Measurements from ENCODE around the gene PCDH19. TPM values are rescaled to one million over a fixed set of nuclear protein-coding genes. Genes with fewer than 3 reads are reported as not detected.

PCDH19 gene
- total and polyA plus RNA-seq, 2 donors (not counting 1 experiment from before 2014, with no cell fraction given) = under 0.01 to 0.05 TPM

DNA sequence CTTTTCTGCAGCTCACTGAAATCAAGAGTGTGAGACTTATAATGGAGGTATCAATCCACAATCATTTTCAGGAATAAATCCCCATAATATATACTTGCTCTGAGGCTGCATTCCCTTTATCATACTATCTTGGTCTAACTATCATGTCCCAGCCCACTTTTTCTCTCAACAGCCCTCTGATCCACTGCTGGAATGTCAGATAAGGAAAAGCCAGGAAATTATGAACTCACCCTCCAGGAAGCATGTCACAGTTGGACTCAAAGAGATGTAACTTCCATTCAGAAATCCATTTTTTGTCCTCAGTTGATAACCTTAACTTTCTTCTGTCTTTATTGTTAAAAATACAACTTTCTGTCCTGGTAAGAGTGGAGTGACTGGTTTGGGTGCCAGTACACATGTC lies 144.9 kb downstream of the PCDH19 start:
- Histone ChIP-seq H3K4me3 (replicated peaks in 1 of 4; ENCODE audit: control extremely low read depth in 1 of 4, insufficient read depth in 1 of 4, low read depth in 3 of 4, low read length in 4 of 4) (no peak overlapping the region), H3K4me2 (ENCODE audit: extremely low read depth, insufficient read depth, low read length) (no peak overlapping the region), H3K36me3 (ENCODE audit: control insufficient read depth, insufficient read depth, low read length) (no peaks in the 10 kb centered on the region), H3K4me1 (ENCODE audit: control insufficient read depth, extremely low read depth, insufficient read depth, low read length) (no peaks in the 10 kb centered on the region), H3K79me2 (ENCODE audit: control insufficient read depth, insufficient read depth, low read length) (no peaks in the 10 kb centered on the region), H3K9ac (ENCODE audit: insufficient read depth, low read length) (no peak overlapping the region), H3K27ac (ENCODE audit: insufficient read depth, low read length) (no peak overlapping the region), H3K9me3 (ENCODE audit: control insufficient read depth, insufficient read depth, low read depth, low read length) (no peaks in the 10 kb centered on the region), H2AFZ (ENCODE audit: low read length) (no peak overlapping the region), H4K20me1 (ENCODE audit: control insufficient read depth, extremely low read depth, insufficient read depth, low read length) (no peaks in the 10 kb centered on the region), H3K27me3 (ENCODE audit: control insufficient read depth, insufficient read depth, low read length) (no peaks in the 10 kb centered on the region)
- TF ChIP-seq EZH2 (IDR thresholded peaks at IDR 0.05; ENCODE audit: low read length, missing control alignments) = no peak
- TF ChIP-seq, protein P1, sequence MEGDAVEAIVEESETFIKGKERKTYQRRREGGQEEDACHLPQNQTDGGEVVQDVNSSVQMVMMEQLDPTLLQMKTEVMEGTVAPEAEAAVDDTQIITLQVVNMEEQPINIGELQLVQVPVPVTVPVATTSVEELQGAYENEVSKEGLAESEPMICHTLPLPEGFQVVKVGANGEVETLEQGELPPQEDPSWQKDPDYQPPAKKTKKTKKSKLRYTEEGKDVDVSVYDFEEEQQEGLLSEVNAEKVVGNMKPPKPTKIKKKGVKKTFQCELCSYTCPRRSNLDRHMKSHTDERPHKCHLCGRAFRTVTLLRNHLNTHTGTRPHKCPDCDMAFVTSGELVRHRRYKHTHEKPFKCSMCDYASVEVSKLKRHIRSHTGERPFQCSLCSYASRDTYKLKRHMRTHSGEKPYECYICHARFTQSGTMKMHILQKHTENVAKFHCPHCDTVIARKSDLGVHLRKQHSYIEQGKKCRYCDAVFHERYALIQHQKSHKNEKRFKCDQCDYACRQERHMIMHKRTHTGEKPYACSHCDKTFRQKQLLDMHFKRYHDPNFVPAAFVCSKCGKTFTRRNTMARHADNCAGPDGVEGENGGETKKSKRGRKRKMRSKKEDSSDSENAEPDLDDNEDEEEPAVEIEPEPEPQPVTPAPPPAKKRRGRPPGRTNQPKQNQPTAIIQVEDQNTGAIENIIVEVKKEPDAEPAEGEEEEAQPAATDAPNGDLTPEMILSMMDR (conservative IDR thresholded peaks at IDR 0.05 in 1 of 2, IDR thresholded peaks at IDR 0.05 in 1 of 2; ENCODE audit: low read depth in 1 of 2, low read length in 2 of 2) = no peak
- no peak for DNase-seq (ENCODE audit: low read depth in 2 of 2)

DNA sequence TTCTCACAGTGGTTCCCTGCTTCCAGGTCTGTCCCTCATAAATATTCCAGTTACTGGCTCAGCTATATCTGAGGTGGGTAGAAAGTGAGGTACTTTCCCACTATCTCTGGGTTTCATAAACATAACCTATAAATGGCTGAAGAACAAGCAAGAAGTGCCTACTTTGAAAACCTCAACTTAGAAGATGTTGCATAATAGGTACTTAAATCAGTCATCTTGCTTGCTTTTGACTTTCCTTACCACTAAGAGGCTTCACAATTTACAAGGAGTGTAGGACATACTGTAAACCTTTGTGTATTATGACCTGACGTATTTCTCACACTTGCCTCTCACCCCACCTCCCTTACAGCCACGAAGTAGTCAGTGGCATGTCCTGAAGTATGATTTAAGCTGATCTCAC lies 145.9 kb downstream of the PCDH19 start:
- Histone ChIP-seq H3K4me2 (ENCODE audit: extremely low read depth, insufficient read depth, low read length) (no peak overlapping the region), H4K20me1 (ENCODE audit: control insufficient read depth, extremely low read depth, insufficient read depth, low read length) (no peaks in the 10 kb centered on the region), H3K9ac (ENCODE audit: insufficient read depth, low read length) (no peak overlapping the region), H3K4me3 (replicated peaks in 1 of 4; ENCODE audit: control extremely low read depth in 1 of 4, insufficient read depth in 1 of 4, low read depth in 3 of 4, low read length in 4 of 4) (no peak overlapping the region), H3K27me3 (ENCODE audit: control insufficient read depth, insufficient read depth, low read length) (no peaks in the 10 kb centered on the region), H3K4me1 (ENCODE audit: control insufficient read depth, extremely low read depth, insufficient read depth, low read length) (no peaks in the 10 kb centered on the region), H3K36me3 (ENCODE audit: control insufficient read depth, insufficient read depth, low read length) (no peaks in the 10 kb centered on the region), H2AFZ (ENCODE audit: low read length) (no peak overlapping the region), H3K79me2 (ENCODE audit: control insufficient read depth, insufficient read depth, low read length) (no peaks in the 10 kb centered on the region), H3K27ac (ENCODE audit: insufficient read depth, low read length) (no peak overlapping the region), H3K9me3 (ENCODE audit: control insufficient read depth, insufficient read depth, low read depth, low read length) (no peaks in the 10 kb centered on the region)
- TF ChIP-seq, protein P1 (conservative IDR thresholded peaks at IDR 0.05 in 1 of 2, IDR thresholded peaks at IDR 0.05 in 1 of 2; ENCODE audit: low read depth in 1 of 2, low read length in 2 of 2) = no peak
- DNase-seq (ENCODE audit: low read depth in 2 of 2) = no peak

DNA sequence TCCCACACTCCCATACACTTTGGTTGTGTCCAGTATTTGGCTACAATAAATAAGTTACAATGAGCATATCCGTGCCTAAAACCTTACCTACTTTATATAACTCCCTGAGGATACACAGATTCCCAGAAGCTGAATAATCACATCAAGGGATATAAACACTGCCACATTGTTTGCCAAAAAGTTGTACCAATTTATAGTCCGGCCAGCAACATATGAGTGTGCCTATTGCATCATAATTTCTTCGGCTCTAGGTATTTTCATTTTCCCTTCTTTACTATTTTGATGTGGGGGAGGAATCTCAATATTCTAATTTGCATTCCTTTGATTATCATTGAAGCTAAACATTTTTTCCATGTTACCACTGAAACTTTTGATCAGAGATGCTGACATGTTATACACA lies 146.4 kb downstream of the PCDH19 start:
- Histone ChIP-seq H3K27me3 (ENCODE audit: control insufficient read depth, insufficient read depth, low read length) (no peaks in the 10 kb centered on the region), H2AFZ (ENCODE audit: low read length) (no peak overlapping the region), H4K20me1 (ENCODE audit: control insufficient read depth, extremely low read depth, insufficient read depth, low read length) (no peaks in the 10 kb centered on the region), H3K79me2 (ENCODE audit: control insufficient read depth, insufficient read depth, low read length) (no peaks in the 10 kb centered on the region), H3K36me3 (ENCODE audit: control insufficient read depth, insufficient read depth, low read length) (no peaks in the 10 kb centered on the region), H3K9me3 (ENCODE audit: control insufficient read depth, insufficient read depth, low read depth, low read length) (no peaks in the 10 kb centered on the region), H3K9ac (ENCODE audit: insufficient read depth, low read length) (no peak overlapping the region), H3K4me2 (ENCODE audit: extremely low read depth, insufficient read depth, low read length) (no peak overlapping the region), H3K27ac (ENCODE audit: insufficient read depth, low read length) (no peak overlapping the region), H3K4me3 (replicated peaks in 1 of 4; ENCODE audit: control extremely low read depth in 1 of 4, insufficient read depth in 1 of 4, low read depth in 3 of 4, low read length in 4 of 4) (no peak overlapping the region), H3K4me1 (ENCODE audit: control insufficient read depth, extremely low read depth, insufficient read depth, low read length) (no peaks in the 10 kb centered on the region)
- TF ChIP-seq EZH2 (IDR thresholded peaks at IDR 0.05; ENCODE audit: low read length, missing control alignments) = no peak
- TF ChIP-seq, protein P1 (conservative IDR thresholded peaks at IDR 0.05 in 1 of 2, IDR thresholded peaks at IDR 0.05 in 1 of 2; ENCODE audit: low read depth in 1 of 2, low read length in 2 of 2) = no peak
- no peak for DNase-seq (ENCODE audit: low read depth in 2 of 2)
